ENCODE results near the gene PDZRN3. TPM values are rescaled to one million over a fixed set of nuclear protein-coding genes. Genes with fewer than 3 reads are reported as not detected.

PDZRN3 gene
- total RNA-seq, 1 experiment from 2014 or later: 0.17 TPM

- CTCF ChIA-PET: no interaction called here
- Histone ChIP-seq H3K79me2 (ENCODE audit: insufficient read depth, low read length) (no peaks in the 10 kb centered on the region), H3K36me3 (ENCODE audit: control insufficient read depth in 1 of 2, insufficient read depth in 2 of 2, low read length in 2 of 2) (no peaks in the 10 kb centered on the region), H3K9ac (ENCODE audit: low read length) (no peak overlapping the region), H3K27ac (ENCODE audit: low read depth, low read length) (no peak overlapping the region), H3K9me3 (ENCODE audit: control insufficient read depth in 1 of 2, insufficient read depth in 1 of 2, low read depth in 1 of 2, low read length in 2 of 2) (no peaks in the 10 kb centered on the region), H3K4me1 (ENCODE audit: control insufficient read depth in 1 of 2, insufficient read depth in 2 of 2, low read length in 2 of 2) (no peaks in the 10 kb centered on the region), H3K4me2 (ENCODE audit: low read length) (no peak overlapping the region), H3K27me3 (ENCODE audit: insufficient read depth, low read length) (no peaks in the 10 kb centered on the region), H4K20me1 (ENCODE audit: insufficient read depth) (no peaks in the 10 kb centered on the region; the same call in 1 of the 2 replicates), H3K9me2 (ENCODE audit: insufficient read depth) (no peaks in the 10 kb centered on the region), H2AFZ (ENCODE audit: low read depth, low read length, poor library complexity, severe bottlenecking) (no peak overlapping the region), H3K4me3 (replicated peaks in 1 of 2; ENCODE audit: low read depth in 1 of 2, low read length in 2 of 2) (no peak overlapping the region)
- POLR2A ChIA-PET: no interaction called here
- intact Hi-C loops (cut with micrococcal nuclease): no loop called here
- no TSS peak for BruUV-seq (replicated peaks)
- RAD21 ChIA-PET (ENCODE audit: low non-redundant PET in 1 of 2, low total read pairs in 2 of 2, uncharacterized antibody in 2 of 2, unreplicated experiment in 2 of 2): no interaction called here
- no peak for ATAC-seq
- TF ChIP-seq CBX3 (IDR thresholded peaks at IDR 0.05; ENCODE audit: low read depth) (no peak), FOSL1 (IDR thresholded peaks at IDR 0.05; ENCODE audit: low read depth) (no peak), ELF1 (IDR thresholded peaks at IDR 0.05; ENCODE audit: borderline replicate concordance, low read depth) (no peak), EGR1 (IDR thresholded peaks at IDR 0.05; ENCODE audit: low read depth) (no peak), EZH2phosphoT487 (IDR thresholded peaks at IDR 0.05; ENCODE audit: borderline replicate concordance) (no peak), ZFX (IDR thresholded peaks at IDR 0.05) (no peak), ZBTB33 (IDR thresholded peaks at IDR 0.05; ENCODE audit: extremely low read depth, insufficient replicate concordance, low read length) (no peak), TCF7L2 (IDR thresholded peaks at IDR 0.05; ENCODE audit: borderline replicate concordance, extremely low read depth, insufficient read depth, insufficient read length) (no peak)
- TF ChIP-seq, protein P1, sequence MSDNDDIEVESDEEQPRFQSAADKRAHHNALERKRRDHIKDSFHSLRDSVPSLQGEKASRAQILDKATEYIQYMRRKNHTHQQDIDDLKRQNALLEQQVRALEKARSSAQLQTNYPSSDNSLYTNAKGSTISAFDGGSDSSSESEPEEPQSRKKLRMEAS (IDR thresholded peaks at IDR 0.05): no peak
- DNase-seq (ENCODE audit: low read depth, low spot score): no peak
These were observed 131.0 kb downstream of the PDZRN3 start for GRCh38 chr3:73493543-73494308.

Data from HCT116 (cell line).